Measurements from ENCODE around the gene PRELID3B. TPM values are rescaled to one million over a fixed set of nuclear protein-coding genes. Genes with fewer than 3 reads are reported as not detected.

The PRELID3B gene
- total and polyA plus RNA-seq, 10 of the 15 experiments (the other 5 are each of a cell fraction or from before 2014, with no cell fraction given) = 72.5 to 151 (median 124) TPM

DNA sequence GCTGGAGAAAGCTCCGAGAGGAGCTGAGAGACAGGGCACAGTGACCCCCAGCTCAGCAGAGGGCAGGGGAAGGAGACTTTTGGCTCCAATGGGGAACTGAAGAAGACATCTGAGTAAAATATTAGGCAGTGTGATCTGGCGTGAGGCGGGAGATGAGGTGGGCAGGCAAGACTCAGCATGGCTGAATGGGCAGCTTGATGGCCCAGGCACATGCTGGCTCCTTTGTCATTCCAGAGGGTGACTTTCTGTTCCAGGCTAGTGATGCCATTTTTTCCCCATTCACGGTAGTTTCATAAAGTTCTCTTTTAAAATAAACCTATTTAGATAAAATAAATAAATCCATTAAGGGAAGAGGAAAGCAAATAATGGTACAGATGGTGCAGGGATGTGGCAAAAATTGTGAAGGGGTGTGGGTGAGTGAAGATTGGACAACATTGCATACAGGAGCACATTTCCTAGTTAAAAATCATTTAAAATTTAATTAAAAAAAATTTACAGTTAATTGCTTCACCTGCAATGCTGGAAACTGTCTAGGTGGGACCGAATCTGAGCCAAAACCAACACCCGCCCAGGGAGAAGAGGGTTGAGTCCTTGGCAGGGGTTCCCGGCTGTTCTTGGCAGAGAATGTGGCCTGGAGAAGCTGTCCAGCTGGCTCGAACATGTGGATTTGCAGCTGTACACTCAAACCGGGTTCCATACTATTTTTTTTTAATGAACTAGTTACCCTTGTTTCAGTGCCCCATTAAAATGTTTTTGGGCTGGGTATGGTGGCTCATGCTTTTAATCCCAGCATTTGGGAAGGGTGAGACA is 41.7 kb upstream of the PRELID3B start (continued):
- TF ChIP-seq KDM1A (IDR thresholded peaks at IDR 0.05; ENCODE audit: borderline replicate concordance) (no peak), IRF3 (IDR thresholded peaks at IDR 0.05) (no peak), SUPT20H (IDR thresholded peaks at IDR 0.05; ENCODE audit: borderline replicate concordance, control insufficient read depth, low read depth, low read length) (no peak), PKNOX1 (IDR thresholded peaks at IDR 0.05) (no peak)
- TF ChIP-seq, protein P1, sequence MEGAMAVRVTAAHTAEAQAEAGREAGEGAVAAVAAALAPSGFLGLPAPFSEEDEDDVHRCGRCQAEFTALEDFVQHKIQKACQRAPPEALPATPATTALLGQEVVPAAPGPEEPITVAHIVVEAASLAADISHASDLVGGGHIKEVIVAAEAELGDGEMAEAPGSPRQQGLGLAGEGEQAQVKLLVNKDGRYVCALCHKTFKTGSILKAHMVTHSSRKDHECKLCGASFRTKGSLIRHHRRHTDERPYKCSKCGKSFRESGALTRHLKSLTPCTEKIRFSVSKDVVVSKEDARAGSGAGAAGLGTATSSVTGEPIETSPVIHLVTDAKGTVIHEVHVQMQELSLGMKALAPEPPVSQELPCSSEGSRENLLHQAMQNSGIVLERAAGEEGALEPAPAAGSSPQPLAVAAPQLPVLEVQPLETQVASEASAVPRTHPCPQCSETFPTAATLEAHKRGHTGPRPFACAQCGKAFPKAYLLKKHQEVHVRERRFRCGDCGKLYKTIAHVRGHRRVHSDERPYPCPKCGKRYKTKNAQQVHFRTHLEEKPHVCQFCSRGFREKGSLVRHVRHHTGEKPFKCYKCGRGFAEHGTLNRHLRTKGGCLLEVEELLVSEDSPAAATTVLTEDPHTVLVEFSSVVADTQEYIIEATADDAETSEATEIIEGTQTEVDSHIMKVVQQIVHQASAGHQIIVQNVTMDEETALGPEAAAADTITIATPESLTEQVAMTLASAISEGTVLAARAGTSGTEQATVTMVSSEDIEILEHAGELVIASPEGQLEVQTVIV (IDR thresholded peaks at IDR 0.05; ENCODE audit: borderline replicate concordance, partially characterized antibody) = no peak

- H3K9me3 ChIP-seq (replicated peaks; ENCODE audit: control insufficient read depth, insufficient read depth, low read length) = no peaks in the 10 kb centered on the region
- RAD21 ChIA-PET (ENCODE audit: unreplicated experiment) = no interaction called here
- no peaks in the 10 kb centered on the region for H3K36me3 ChIP-seq (ENCODE audit: control insufficient read depth in 2 of 2, insufficient read depth in 2 of 2, low read length in 1 of 2)
- no peak overlapping the region for H3K4me3 ChIP-seq
- H2AFZ ChIP-seq (ENCODE audit: control insufficient read depth, low read depth, low read length) = no peak overlapping the region
- POLR2A ChIA-PET = no interaction called here
- no TSS peak for BruUV-seq (replicated peaks)
- FAIRE-seq (no peak), ATAC-seq (no peak), DNase-seq (ENCODE audit: low read depth, low spot score) (no peak)
- no peaks in the 10 kb centered on the region for H3K79me2 ChIP-seq (ENCODE audit: control insufficient read depth, insufficient read depth, low read length)
- intact Hi-C loops (cut with micrococcal nuclease; ENCODE audit: unreplicated experiment) = loop anchor here (10.0 kb wide), 2 partner anchors 322 to 372 kb away; no protein-coding TSS in a partner anchor
- no peaks in the 10 kb centered on the region; a peak in 1 of 4 replicates for H3K27me3 ChIP-seq (replicated peaks in 1 of 2; ENCODE audit: control insufficient read depth in 2 of 2, insufficient read depth in 2 of 2, low read length in 1 of 2)
- SMC1A ChIA-PET (ENCODE audit: uncharacterized antibody, unreplicated experiment) = interaction anchor here (1.4 kb wide), 1 partner anchor 216 kb away, joined by 3 read pairs; no protein-coding TSS in a partner anchor
- H4K20me1 ChIP-seq (ENCODE audit: control insufficient read depth, insufficient read depth) = no peaks in the 10 kb centered on the region
- no peaks in the 10 kb centered on the region for H3K4me1 ChIP-seq (ENCODE audit: control insufficient read depth, insufficient read depth, low read length)
- TF ChIP-seq RCOR1 (conservative IDR thresholded peaks at IDR 0.05; ENCODE audit: low read depth, low read length) = no peak
- no peak for TF ChIP-seq BMI1 (IDR thresholded peaks at IDR 0.05; ENCODE audit: borderline replicate concordance)
- TF ChIP-seq NFIC (IDR thresholded peaks at IDR 0.05; ENCODE audit: low read depth, low read length) = no peak
- TF ChIP-seq, protein P2, sequence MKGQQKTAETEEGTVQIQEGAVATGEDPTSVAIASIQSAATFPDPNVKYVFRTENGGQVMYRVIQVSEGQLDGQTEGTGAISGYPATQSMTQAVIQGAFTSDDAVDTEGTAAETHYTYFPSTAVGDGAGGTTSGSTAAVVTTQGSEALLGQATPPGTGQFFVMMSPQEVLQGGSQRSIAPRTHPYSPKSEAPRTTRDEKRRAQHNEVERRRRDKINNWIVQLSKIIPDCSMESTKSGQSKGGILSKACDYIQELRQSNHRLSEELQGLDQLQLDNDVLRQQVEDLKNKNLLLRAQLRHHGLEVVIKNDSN (IDR thresholded peaks at IDR 0.05; ENCODE audit: borderline replicate concordance, extremely low read length, insufficient read depth, low read depth, low read length) = no peak
- no peak for TF ChIP-seq MTA3 (IDR thresholded peaks at IDR 0.05; ENCODE audit: borderline replicate concordance, low read length)
- no peak for TF ChIP-seq PAX8 (IDR thresholded peaks at IDR 0.05)
- in situ Hi-C loops (cut with MboI) = no loop called here
- no peak overlapping the region for H3K9ac ChIP-seq (ENCODE audit: control insufficient read depth, insufficient read depth, low read length)
- no peak overlapping the region for H3K27ac ChIP-seq (ENCODE audit: control insufficient read depth, insufficient read depth)
- WGBS (ENCODE audit: insufficient coverage, insufficient replicate concordance, low lambda C conversion rate, missing lambda C conversion rate) = 27% methylated on average over 1 of the region's 1 CpG
- no peak overlapping the region for H3K4me2 ChIP-seq (ENCODE audit: control insufficient read depth, insufficient read depth)
- CTCF ChIA-PET = interaction anchor here (0.7 to 1.4 kb wide), 9 partner anchors 10 to 220 kb away, joined by 3 to 6 read pairs (median 4); no protein-coding TSS in a partner anchor
These were observed 40.4 kb upstream of the PRELID3B start for GRCh38 chr20:59082981-59083380.
